ENCODE data around the gene PFDN4.

The PFDN4 gene

GRCh38 chr20:54207743-54208547 is at the start of gene PFDN4:
Gene PFDN4 (plus strand): TSS chr20:54208087. CDS start chr20:54208101, 14 bp downstream.
- DNase-seq = peak; percentile 93

GRCh38 chr20:54158226-54158625 is 49.7 kb upstream of the PFDN4 start:
- DNase-seq = no peak

- no peak for DNase-seq
Measured at GRCh38 chr20:54158856-54159418, 49.0 kb upstream of the PFDN4 start.

GRCh38 chr20:54160065-54161007 is 47.6 kb upstream of the PFDN4 start:
- no peak for DNase-seq

- DNase-seq = no peak
Measured at GRCh38 chr20:54161008-54161820, 46.7 kb upstream of the PFDN4 start.

GRCh38 chr20:54161821-54162149 is 46.1 kb upstream of the PFDN4 start:
- no peak for DNase-seq

- DNase-seq = no peak
Measured at GRCh38 chr20:54162378-54163009, 45.4 kb upstream of the PFDN4 start.

- DNase-seq = no peak
Measured at GRCh38 chr20:54163402-54163801, 44.5 kb upstream of the PFDN4 start.

- no peak for DNase-seq
Measured at GRCh38 chr20:54165014-54165413, 42.9 kb upstream of the PFDN4 start.

GRCh38 chr20:54165803-54166202 is 42.1 kb upstream of the PFDN4 start:
- DNase-seq = no peak

GRCh38 chr20:54166987-54167662 is 40.8 kb upstream of the PFDN4 start:
- no peak for DNase-seq

- no peak for DNase-seq
Measured at GRCh38 chr20:54167909-54168872, 39.7 kb upstream of the PFDN4 start.

GRCh38 chr20:54168961-54169862 is 38.7 kb upstream of the PFDN4 start:
- no peak for DNase-seq

GRCh38 chr20:54170026-54170471 is 37.8 kb upstream of the PFDN4 start:
- DNase-seq = no peak

- DNase-seq = no peak
Measured at GRCh38 chr20:54170963-54171362, 36.9 kb upstream of the PFDN4 start.

- DNase-seq = no peak
Measured at GRCh38 chr20:54172532-54172855, 35.4 kb upstream of the PFDN4 start.

- peak; percentile 22 for DNase-seq
Measured at GRCh38 chr20:54172856-54173652, 34.8 kb upstream of the PFDN4 start.

- no peak for DNase-seq
Measured at GRCh38 chr20:54173653-54174456, 34.0 kb upstream of the PFDN4 start, which contains the start of gene CYP24A1. Gene CYP24A1 (minus strand): TSS chr20:54173986. CDS start chr20:54173579, 407 bp downstream.

Measured in NCI-H2227 treated with DMSO at 0.1 percent for 48 hours (cell line).